Activated T-helper 2 cell treated with anti-CD3 and anti-CD28 coated beads, Interferon-gamma antibody, Interleukin-2, Interleukin-4, amounts not matched to agents 10 μg/mL and 5 μg/mL and 100 μg/mL, durations not matched to agents 14 hours and 24 hours and 36 hours (primary cell): ENCODE data around the gene TRAK2. TPM values are rescaled to one million over a fixed set of nuclear protein-coding genes. Genes with fewer than 3 reads are reported as not detected.
"Not testable (repeated sequence)": the region's sequence is repeated elsewhere in the genome, so short reads cannot be mapped to it uniquely, and the experiment has no call there.

Experiments used
- DNase-seq: peaks from one replicate; pipeline ENCODE4 v3.0.0; 2021; ENCODE audit warnings: low spot score
- H3K27ac Mint-ChIP-seq: one replicate; pipeline ENCODE4 v1.8.0; 2021; ENCODE audit warnings: mixed read lengths
- H3K27me3 Mint-ChIP-seq: one replicate; pipeline ENCODE4 v1.8.0; 2021; ENCODE audit warnings: low read depth, mixed read lengths
- H3K36me3 Mint-ChIP-seq: one replicate; pipeline ENCODE4 v1.8.0; 2021; ENCODE audit warnings: low read depth, mixed read lengths
- H3K4me1 Mint-ChIP-seq: one replicate; pipeline ENCODE4 v1.8.0; 2021; ENCODE audit warnings: low read depth, mixed read lengths
- H3K4me3 Mint-ChIP-seq: one replicate; pipeline ENCODE4 v1.8.0; 2021; ENCODE audit warnings: low read depth, mild to moderate bottlenecking, moderate library complexity, mixed read lengths
- H3K9me3 Mint-ChIP-seq: one replicate; pipeline ENCODE4 v1.8.0; 2021; ENCODE audit warnings: mixed read lengths
- intact Hi-C: fragments of 100-400 bp; cut with micrococcal nuclease; formaldehyde crosslinking; loops from one replicate; pipeline ENCODE4 v1.15.1; 2023
- total RNA-seq: library from RNA; stranded (reverse); gene quantifications from 2 replicates; pipeline ENCODE4 v1.2.3, GENCODE V29; 2022

TRAK2 gene
- total RNA-seq, 1 donor from 2014 or later = 27.1 TPM

GRCh38 chr2:201404699-201405280, 46.5 kb downstream of the TRAK2 start:
- Mint-ChIP-seq H3K36me3 (peaks cover 32% of the 10 kb centered on the region), H3K27ac (no peak overlapping the region), H3K4me3 (no peak overlapping the region), H3K27me3 (no peaks in the 10 kb centered on the region), H3K9me3 (no peaks in the 10 kb centered on the region), H3K4me1 (peaks cover 32% of the 10 kb centered on the region)
- DNase-seq = no peak
- intact Hi-C loops = no loop called here

- Mint-ChIP-seq H3K9me3 (no peaks in the 10 kb centered on the region), H3K27ac (no peak overlapping the region), H3K36me3 (peaks cover 33% of the 10 kb centered on the region), H3K27me3 (no peaks in the 10 kb centered on the region), H3K4me1 (peaks cover 32% of the 10 kb centered on the region), H3K4me3 (no peak overlapping the region)
- intact Hi-C loops = no loop called here
- no peak for DNase-seq
Measured at GRCh38 chr2:201403880-201404279, 47.4 kb downstream of the TRAK2 start.

- intact Hi-C loops = no loop called here
- Mint-ChIP-seq H3K27ac (no peak overlapping the region), H3K27me3 (no peaks in the 10 kb centered on the region), H3K9me3 (no peaks in the 10 kb centered on the region), H3K36me3 (peaks cover 35% of the 10 kb centered on the region), H3K4me1 (peaks cover 31% of the 10 kb centered on the region), H3K4me3 (no peak overlapping the region)
- no peak for DNase-seq
Measured at GRCh38 chr2:201402651-201403562, 48.4 kb downstream of the TRAK2 start.

- Mint-ChIP-seq H3K4me3 (no peak overlapping the region), H3K36me3 (peaks cover 36% of the 10 kb centered on the region), H3K4me1 (peaks cover 24% of the 10 kb centered on the region), H3K27ac (no peak overlapping the region), H3K9me3 (no peaks in the 10 kb centered on the region), H3K27me3 (no peaks in the 10 kb centered on the region)
- intact Hi-C loops = no loop called here
- DNase-seq = no peak
Measured at GRCh38 chr2:201401815-201402214, 49.4 kb downstream of the TRAK2 start.

- no peak for DNase-seq
- peaks cover 51% of the 10 kb centered on the region for H3K36me3 Mint-ChIP-seq
- intact Hi-C loops = no loop called here
- no peak overlapping the region for H3K4me3 Mint-ChIP-seq
- H3K27me3 Mint-ChIP-seq = no peaks in the 10 kb centered on the region
- H3K27ac Mint-ChIP-seq = no peak overlapping the region
- H3K4me1 Mint-ChIP-seq = peaks cover 2% of the 10 kb centered on the region
- H3K9me3 Mint-ChIP-seq = no peaks in the 10 kb centered on the region
Measured at GRCh38 chr2:201396595-201396994, 54.7 kb downstream of the TRAK2 start.

- H3K9me3 Mint-ChIP-seq = no peaks in the 10 kb centered on the region
- H3K27me3 Mint-ChIP-seq = no peaks in the 10 kb centered on the region
- DNase-seq = no peak
- H3K36me3 Mint-ChIP-seq = peaks cover 67% of the 10 kb centered on the region
- H3K4me3 Mint-ChIP-seq = no peak overlapping the region
- H3K4me1 Mint-ChIP-seq = peaks cover 2% of the 10 kb centered on the region
- intact Hi-C loops = no loop called here
- H3K27ac Mint-ChIP-seq = no peak overlapping the region
Measured at GRCh38 chr2:201383136-201383535, 68.1 kb downstream of the TRAK2 start.

GRCh38 chr2:201378496-201379397, 72.5 kb downstream of the TRAK2 start:
- no peak overlapping the region for H3K4me3 Mint-ChIP-seq
- no peaks in the 10 kb centered on the region for H3K27me3 Mint-ChIP-seq
- H3K27ac Mint-ChIP-seq = no peak overlapping the region
- H3K4me1 Mint-ChIP-seq = no peaks in the 10 kb centered on the region
- intact Hi-C loops = no loop called here
- DNase-seq = no peak
- H3K36me3 Mint-ChIP-seq = peaks cover 55% of the 10 kb centered on the region
- H3K9me3 Mint-ChIP-seq = peaks cover 12% of the 10 kb centered on the region

GRCh38 chr2:201377218-201377617, 74.0 kb downstream of the TRAK2 start:
- Mint-ChIP-seq H3K9me3 (peaks cover 13% of the 10 kb centered on the region), H3K4me1 (no peaks in the 10 kb centered on the region), H3K36me3 (peaks cover 52% of the 10 kb centered on the region), H3K4me3 (no peak overlapping the region), H3K27ac (no peak overlapping the region), H3K27me3 (no peaks in the 10 kb centered on the region)
- intact Hi-C loops = no loop called here
- no peak for DNase-seq

- Mint-ChIP-seq H3K9me3 (peaks cover 32% of the 10 kb centered on the region), H3K4me1 (no peaks in the 10 kb centered on the region), H3K36me3 (peaks cover 75% of the 10 kb centered on the region), H3K27me3 (no peaks in the 10 kb centered on the region), H3K27ac (no peak overlapping the region), H3K4me3 (no peak overlapping the region)
- intact Hi-C loops = no loop called here
- no peak for DNase-seq
Measured at GRCh38 chr2:201369775-201370174, 81.5 kb downstream of the TRAK2 start.

GRCh38 chr2:201369318-201369717, 81.9 kb downstream of the TRAK2 start:
- DNase-seq, H3K27ac Mint-ChIP-seq, H3K4me1 Mint-ChIP-seq, H3K4me3 Mint-ChIP-seq, intact Hi-C loops, H3K27me3 Mint-ChIP-seq: not testable (repeated sequence)
- Mint-ChIP-seq H3K9me3 (peaks cover 29% of the 10 kb centered on the region), H3K36me3 (peaks cover 73% of the 10 kb centered on the region)

- Mint-ChIP-seq H3K36me3 (peaks cover 72% of the 10 kb centered on the region), H3K27ac (no peak overlapping the region), H3K4me3 (no peak overlapping the region), H3K9me3 (peaks cover 34% of the 10 kb centered on the region), H3K27me3 (no peaks in the 10 kb centered on the region), H3K4me1 (peaks cover 15% of the 10 kb centered on the region)
- intact Hi-C loops = no loop called here
- no peak for DNase-seq
Measured at GRCh38 chr2:201366146-201366545, 85.1 kb downstream of the TRAK2 start.

GRCh38 chr2:201363857-201364560, 87.2 kb downstream of the TRAK2 start:
- Mint-ChIP-seq H3K4me1 (peaks cover 31% of the 10 kb centered on the region), H3K27ac (no peak overlapping the region), H3K27me3 (no peaks in the 10 kb centered on the region), H3K4me3 (no peak overlapping the region), H3K36me3 (peaks cover 74% of the 10 kb centered on the region), H3K9me3 (peaks cover 34% of the 10 kb centered on the region)
- intact Hi-C loops = loop anchor here (1.0 to 5.0 kb wide), 3 partner anchors 102 to 181 kb away; partner anchors contain the start of genes CASP10 and CASP8
- no peak for DNase-seq
